AG04450 (cell line): Measurements from ENCODE around the gene YDJC. TPM values are rescaled to one million over a fixed set of nuclear protein-coding genes. Genes with fewer than 3 reads are reported as not detected.

ENCODE experiments used
- CTCF ChIA-PET: fragments of 300-600, 350-600 bp; formaldehyde crosslinking; extraction: SDS; loops from one replicate; lab custom pipeline; 2022; ENCODE audit warnings: antibody characterized with exemption, inconsistent platforms; lab: Charles Lee
- POLR2A ChIA-PET: fragments of 350-600 bp; formaldehyde crosslinking; extraction: SDS; loops from one replicate; lab custom pipeline; 2021; ENCODE audit warnings: antibody characterized with exemption, inconsistent platforms; lab: Yijun Ruan, JAX
- DNase-seq: peaks from one replicate; pipeline ENCODE4 v3.0.0-alpha.2; 2011; ENCODE audit warnings: low read depth, low spot score
- H3K27ac ChIP-seq: one replicate; pipeline ENCODE4 v1.5.1; 2012; ENCODE audit warnings: low read depth, low read length, control low read depth
- H3K27me3 ChIP-seq: one replicate; pipeline ENCODE4 v1.6.0; 2012; ENCODE audit warnings: low read length; ENCODE audit not compliant: control insufficient read depth, insufficient read depth
- H3K4me3 ChIP-seq: 2 replicates; pipeline ENCODE4 v1.5.1; 2011; ENCODE audit warnings: mild to moderate bottlenecking, low read depth, low read length, control low read depth
- H3K9me3 ChIP-seq: 2 replicates; pipeline ENCODE4 v1.5.1; 2012; ENCODE audit warnings: low read length; ENCODE audit not compliant: control insufficient read depth, insufficient read depth
- polyA plus RNA-seq: library from polyadenylated mRNA; depleted of rRNA; stranded (reverse); fragments of >200 nt; gene quantifications from 2 replicates; pipeline ENCODE4 v1.2.3, GENCODE V29; 2011
- TF ChIP-seq, protein P1 (sequence below): IDR thresholded peaks from 2 replicates; pipeline ENCODE4 v1.5.1; 2011; ENCODE audit warnings: low read depth, low read length, control low read depth, inconsistent platforms

Gene YDJC
- polyA plus RNA-seq, 1 experiment: 9.0 TPM

DNA sequence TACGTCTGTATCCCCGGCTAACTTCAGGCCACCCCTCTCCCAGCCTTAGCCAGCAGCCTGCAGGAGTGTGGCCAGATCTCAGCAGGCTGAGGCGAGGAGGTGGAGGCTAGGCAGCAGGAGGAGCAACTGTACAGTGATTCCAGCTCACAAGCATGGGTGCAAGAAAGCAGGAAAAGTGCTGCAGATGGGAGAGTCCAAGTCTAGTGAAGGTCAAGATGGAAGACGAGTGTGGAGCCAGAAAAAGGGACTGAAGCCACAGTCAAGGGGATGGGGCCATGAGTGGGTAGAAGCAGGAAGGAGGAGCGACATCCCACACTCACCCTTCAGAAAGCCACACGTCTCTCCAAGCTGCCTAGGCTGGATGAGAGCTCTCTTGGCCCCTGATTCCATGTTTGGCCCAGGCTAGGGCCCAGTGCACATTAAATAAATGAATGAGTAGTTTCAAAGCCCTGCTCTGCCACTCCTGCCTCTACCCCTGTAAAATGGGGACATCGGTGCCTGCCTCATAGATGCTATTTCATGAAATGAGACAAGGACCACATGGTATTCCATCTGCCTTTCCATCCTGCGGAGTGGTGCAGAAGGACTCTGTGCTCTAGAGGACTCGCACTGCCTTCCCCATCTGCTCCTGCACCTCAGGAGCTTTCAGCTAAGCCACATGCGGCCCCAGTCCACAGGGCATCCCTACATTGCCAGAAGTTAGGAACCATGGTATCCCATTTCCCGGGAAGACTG is 2.9 kb downstream of the YDJC start:
- CTCF ChIA-PET: no interaction called here
- POLR2A ChIA-PET: no interaction called here
- Histone ChIP-seq H3K4me3 (no peak overlapping the region), H3K27ac (no peak overlapping the region), H3K9me3 (no peaks in the 10 kb centered on the region; the same call in 1 of the 2 replicates), H3K27me3 (no peaks in the 10 kb centered on the region)
- TF ChIP-seq, protein P1, sequence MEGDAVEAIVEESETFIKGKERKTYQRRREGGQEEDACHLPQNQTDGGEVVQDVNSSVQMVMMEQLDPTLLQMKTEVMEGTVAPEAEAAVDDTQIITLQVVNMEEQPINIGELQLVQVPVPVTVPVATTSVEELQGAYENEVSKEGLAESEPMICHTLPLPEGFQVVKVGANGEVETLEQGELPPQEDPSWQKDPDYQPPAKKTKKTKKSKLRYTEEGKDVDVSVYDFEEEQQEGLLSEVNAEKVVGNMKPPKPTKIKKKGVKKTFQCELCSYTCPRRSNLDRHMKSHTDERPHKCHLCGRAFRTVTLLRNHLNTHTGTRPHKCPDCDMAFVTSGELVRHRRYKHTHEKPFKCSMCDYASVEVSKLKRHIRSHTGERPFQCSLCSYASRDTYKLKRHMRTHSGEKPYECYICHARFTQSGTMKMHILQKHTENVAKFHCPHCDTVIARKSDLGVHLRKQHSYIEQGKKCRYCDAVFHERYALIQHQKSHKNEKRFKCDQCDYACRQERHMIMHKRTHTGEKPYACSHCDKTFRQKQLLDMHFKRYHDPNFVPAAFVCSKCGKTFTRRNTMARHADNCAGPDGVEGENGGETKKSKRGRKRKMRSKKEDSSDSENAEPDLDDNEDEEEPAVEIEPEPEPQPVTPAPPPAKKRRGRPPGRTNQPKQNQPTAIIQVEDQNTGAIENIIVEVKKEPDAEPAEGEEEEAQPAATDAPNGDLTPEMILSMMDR: no peak
- DNase-seq: no peak

DNA sequence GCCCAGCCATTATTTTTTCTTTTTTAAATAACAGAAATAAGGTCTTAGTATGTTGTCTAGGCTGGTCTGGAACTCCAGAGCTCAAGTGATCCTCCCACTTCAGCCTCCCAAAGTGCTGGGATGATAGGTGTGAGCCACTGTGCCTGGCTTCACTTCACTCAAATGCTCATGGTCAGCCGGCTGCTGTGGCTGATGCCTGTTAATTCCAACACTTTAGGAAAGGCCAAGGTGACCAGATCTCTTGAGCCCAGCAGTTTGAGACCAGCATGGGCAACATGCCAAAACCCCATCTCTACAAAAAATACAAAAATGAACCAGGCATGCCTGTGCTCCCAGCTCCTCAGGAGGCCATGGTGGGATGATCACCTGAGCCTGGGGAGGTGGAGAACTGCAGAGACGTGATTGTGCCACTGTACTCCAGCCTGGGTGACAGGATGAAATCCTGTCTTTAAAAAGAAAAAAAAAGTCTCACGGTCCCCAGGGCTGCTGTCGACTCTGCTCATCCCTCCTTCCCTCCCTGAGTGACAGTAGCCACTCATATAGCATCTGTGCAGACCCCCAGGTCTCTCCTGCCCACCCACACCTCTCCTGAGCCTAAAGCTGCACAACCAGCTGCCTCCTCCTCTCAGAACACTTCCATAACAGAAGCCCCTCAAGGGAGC is 3.6 kb downstream of the YDJC start:
- Histone ChIP-seq H3K27ac (no peak overlapping the region), H3K27me3 (no peaks in the 10 kb centered on the region), H3K4me3 (no peak overlapping the region), H3K9me3 (no peaks in the 10 kb centered on the region; the same call in 1 of the 2 replicates)
- TF ChIP-seq, protein P1: no peak
- CTCF ChIA-PET: interaction anchor here (0.8 kb wide), 1 partner anchor 16 kb away, joined by 3 read pairs; the partner anchor contains the start of gene SDF2L1
- no peak for DNase-seq
- POLR2A ChIA-PET: no interaction called here

- no peaks in the 10 kb centered on the region for H3K27me3 ChIP-seq
- ChIA-PET CTCF (interaction anchor here (0.8 to 1.5 kb wide), 2 partner anchors 17 to 21 kb away, joined by 3 read pairs; partner anchors contain the start of gene SDF2L1), POLR2A (interaction anchor here (0.6 kb wide), 1 partner anchor 19 kb away, joined by 4 read pairs; no protein-coding TSS in a partner anchor)
- H3K27ac ChIP-seq: peak overlapping the region; percentile 39
- no peaks in the 10 kb centered on the region; the same call in 1 of the 2 replicates for H3K9me3 ChIP-seq
- no peak overlapping the region for H3K4me3 ChIP-seq
- DNase-seq: no peak
- TF ChIP-seq, protein P1: no peak
These were observed 4.7 kb downstream of the YDJC start for GRCh38 chr22:21624880-21625791.

GRCh38 chr22:21624120-21624879 is 5.5 kb downstream of the YDJC start:
- CTCF ChIA-PET: interaction anchor here (1.5 kb wide), 1 partner anchor 22 kb away, joined by 3 read pairs; no protein-coding TSS in a partner anchor
- DNase-seq: no peak
- Histone ChIP-seq H3K27ac (peak overlapping the region; percentile 39), H3K9me3 (no peaks in the 10 kb centered on the region; the same call in 1 of the 2 replicates), H3K4me3 (no peak overlapping the region), H3K27me3 (no peaks in the 10 kb centered on the region)
- TF ChIP-seq, protein P1: peak; percentile 47
- POLR2A ChIA-PET: no interaction called here
